ENCODE measurements around the gene PIP5K1B.

DNA sequence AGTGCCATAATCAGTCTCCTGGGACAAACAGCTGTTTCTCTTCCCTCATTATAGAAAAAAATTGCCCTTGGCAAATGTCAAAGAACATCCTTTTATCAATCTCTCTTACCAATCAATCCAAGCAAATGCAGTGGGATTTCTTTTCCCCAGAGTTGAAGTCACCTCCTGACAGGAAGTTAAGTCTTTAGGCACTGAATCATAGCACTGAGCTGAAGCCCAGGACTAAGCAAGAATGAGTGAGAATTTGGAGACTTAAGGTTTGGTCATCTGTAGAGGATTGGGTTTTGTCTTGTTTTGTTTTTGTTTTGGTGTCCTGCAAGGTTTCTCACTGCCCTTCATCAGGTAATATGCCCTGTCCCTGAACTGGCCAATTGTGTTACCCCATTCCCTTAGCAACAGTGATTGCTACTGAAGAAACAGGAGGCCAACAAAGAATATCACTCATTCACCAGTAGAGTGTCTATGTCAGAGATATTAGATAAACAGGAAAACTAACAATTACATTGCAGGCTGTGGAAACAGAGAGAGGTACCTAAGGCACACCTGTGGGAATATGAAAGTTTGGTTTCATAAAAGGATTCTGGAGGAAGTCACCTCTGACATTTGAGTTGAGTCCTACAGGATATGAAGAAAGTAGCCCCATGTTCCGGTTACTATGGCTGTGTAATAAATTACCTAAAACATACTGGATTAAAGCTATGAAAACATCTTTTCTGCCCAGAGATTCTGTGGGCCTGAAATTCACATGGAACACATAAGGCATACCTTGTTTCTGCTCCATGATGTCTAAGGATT lies 326.0 kb downstream of the PIP5K1B start:
- TF ChIP-seq POLR2AphosphoS5 (IDR thresholded peaks at IDR 0.05; ENCODE audit: low read depth): no peak
- TF ChIP-seq, protein P1, sequence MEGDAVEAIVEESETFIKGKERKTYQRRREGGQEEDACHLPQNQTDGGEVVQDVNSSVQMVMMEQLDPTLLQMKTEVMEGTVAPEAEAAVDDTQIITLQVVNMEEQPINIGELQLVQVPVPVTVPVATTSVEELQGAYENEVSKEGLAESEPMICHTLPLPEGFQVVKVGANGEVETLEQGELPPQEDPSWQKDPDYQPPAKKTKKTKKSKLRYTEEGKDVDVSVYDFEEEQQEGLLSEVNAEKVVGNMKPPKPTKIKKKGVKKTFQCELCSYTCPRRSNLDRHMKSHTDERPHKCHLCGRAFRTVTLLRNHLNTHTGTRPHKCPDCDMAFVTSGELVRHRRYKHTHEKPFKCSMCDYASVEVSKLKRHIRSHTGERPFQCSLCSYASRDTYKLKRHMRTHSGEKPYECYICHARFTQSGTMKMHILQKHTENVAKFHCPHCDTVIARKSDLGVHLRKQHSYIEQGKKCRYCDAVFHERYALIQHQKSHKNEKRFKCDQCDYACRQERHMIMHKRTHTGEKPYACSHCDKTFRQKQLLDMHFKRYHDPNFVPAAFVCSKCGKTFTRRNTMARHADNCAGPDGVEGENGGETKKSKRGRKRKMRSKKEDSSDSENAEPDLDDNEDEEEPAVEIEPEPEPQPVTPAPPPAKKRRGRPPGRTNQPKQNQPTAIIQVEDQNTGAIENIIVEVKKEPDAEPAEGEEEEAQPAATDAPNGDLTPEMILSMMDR (conservative IDR thresholded peaks at IDR 0.05; ENCODE audit: low read depth in 2 of 2): no peak
- no peak for TF ChIP-seq EZH2 (IDR thresholded peaks at IDR 0.05; ENCODE audit: low read depth, unreplicated experiment)
- TF ChIP-seq CREB1 (CRISPR knock-in tag; IDR thresholded peaks at IDR 0.05; ENCODE audit: low read depth): no peak
- TF ChIP-seq, protein P2, sequence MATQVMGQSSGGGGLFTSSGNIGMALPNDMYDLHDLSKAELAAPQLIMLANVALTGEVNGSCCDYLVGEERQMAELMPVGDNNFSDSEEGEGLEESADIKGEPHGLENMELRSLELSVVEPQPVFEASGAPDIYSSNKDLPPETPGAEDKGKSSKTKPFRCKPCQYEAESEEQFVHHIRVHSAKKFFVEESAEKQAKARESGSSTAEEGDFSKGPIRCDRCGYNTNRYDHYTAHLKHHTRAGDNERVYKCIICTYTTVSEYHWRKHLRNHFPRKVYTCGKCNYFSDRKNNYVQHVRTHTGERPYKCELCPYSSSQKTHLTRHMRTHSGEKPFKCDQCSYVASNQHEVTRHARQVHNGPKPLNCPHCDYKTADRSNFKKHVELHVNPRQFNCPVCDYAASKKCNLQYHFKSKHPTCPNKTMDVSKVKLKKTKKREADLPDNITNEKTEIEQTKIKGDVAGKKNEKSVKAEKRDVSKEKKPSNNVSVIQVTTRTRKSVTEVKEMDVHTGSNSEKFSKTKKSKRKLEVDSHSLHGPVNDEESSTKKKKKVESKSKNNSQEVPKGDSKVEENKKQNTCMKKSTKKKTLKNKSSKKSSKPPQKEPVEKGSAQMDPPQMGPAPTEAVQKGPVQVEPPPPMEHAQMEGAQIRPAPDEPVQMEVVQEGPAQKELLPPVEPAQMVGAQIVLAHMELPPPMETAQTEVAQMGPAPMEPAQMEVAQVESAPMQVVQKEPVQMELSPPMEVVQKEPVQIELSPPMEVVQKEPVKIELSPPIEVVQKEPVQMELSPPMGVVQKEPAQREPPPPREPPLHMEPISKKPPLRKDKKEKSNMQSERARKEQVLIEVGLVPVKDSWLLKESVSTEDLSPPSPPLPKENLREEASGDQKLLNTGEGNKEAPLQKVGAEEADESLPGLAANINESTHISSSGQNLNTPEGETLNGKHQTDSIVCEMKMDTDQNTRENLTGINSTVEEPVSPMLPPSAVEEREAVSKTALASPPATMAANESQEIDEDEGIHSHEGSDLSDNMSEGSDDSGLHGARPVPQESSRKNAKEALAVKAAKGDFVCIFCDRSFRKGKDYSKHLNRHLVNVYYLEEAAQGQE (IDR thresholded peaks at IDR 0.05; ENCODE audit: unreplicated experiment): no peak
- no peak for TF ChIP-seq JUNB (IDR thresholded peaks at IDR 0.05; ENCODE audit: unreplicated experiment)
- no peak for TF ChIP-seq EZH2phosphoT487 (IDR thresholded peaks at IDR 0.05; ENCODE audit: unreplicated experiment)
- no peak for TF ChIP-seq ZNF114 (CRISPR knock-in tag; IDR thresholded peaks at IDR 0.05)
- TF ChIP-seq STAT1 (IDR thresholded peaks at IDR 0.05; ENCODE audit: unreplicated experiment): no peak
- TF ChIP-seq NANOG (IDR thresholded peaks at IDR 0.05; ENCODE audit: borderline replicate concordance): no peak
- TF ChIP-seq, protein P3, sequence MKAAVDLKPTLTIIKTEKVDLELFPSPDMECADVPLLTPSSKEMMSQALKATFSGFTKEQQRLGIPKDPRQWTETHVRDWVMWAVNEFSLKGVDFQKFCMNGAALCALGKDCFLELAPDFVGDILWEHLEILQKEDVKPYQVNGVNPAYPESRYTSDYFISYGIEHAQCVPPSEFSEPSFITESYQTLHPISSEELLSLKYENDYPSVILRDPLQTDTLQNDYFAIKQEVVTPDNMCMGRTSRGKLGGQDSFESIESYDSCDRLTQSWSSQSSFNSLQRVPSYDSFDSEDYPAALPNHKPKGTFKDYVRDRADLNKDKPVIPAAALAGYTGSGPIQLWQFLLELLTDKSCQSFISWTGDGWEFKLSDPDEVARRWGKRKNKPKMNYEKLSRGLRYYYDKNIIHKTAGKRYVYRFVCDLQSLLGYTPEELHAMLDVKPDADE (IDR thresholded peaks at IDR 0.05): no peak
- no peak for TF ChIP-seq ZNF331 (CRISPR knock-in tag; IDR thresholded peaks at IDR 0.05; ENCODE audit: low read depth)

Measured in GM23338 (cell line).